ENCODE measurements around the gene NUDCD3. TPM values are rescaled to one million over a fixed set of nuclear protein-coding genes. Genes with fewer than 3 reads are reported as not detected.

NUDCD3 gene
- total RNA-seq, 1 experiment from 2014 or later: 94.6 TPM

DNA sequence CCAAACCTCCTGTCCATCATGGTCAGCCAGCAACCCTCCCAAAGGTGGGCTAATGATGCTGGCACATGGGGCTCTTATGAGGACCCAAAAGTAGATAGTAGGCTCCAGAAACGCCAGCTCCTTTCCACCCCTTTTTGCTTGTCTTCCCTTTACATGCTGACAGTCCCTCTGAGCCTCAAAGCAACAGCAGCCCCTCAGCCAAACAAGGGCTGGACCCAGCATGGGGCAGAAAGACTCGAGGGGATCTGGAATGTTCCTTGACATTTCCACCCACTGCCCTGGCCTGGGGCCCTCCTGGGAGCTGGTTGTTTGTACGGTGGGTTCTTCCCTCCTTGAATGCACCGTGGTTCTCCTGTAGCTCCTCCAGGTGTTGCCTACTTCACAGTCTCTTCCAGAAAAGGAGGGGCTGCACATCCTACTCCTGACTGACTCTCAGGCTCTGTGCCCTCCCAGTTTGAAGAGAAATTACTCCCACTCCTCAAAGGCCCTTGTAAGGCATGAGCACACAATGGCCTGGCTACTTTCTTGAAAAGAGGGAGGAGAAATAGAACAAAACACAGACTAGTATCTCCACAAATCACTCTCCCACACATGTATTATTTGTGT is 21.5 kb upstream of the NUDCD3 start:
- Histone ChIP-seq H2AFZ (ENCODE audit: low read depth, low read length, poor library complexity, severe bottlenecking) (no peak overlapping the region), H3K4me1 (ENCODE audit: control insufficient read depth in 1 of 2, insufficient read depth in 2 of 2, low read length in 2 of 2) (no peaks in the 10 kb centered on the region), H3K27ac (ENCODE audit: low read depth, low read length) (no peak overlapping the region), H3K79me2 (ENCODE audit: insufficient read depth, low read length) (no peaks in the 10 kb centered on the region), H3K36me3 (ENCODE audit: control insufficient read depth in 1 of 2, insufficient read depth in 2 of 2, low read length in 2 of 2) (no peaks in the 10 kb centered on the region), H3K9me3 (ENCODE audit: control insufficient read depth in 1 of 2, insufficient read depth in 1 of 2, low read depth in 1 of 2, low read length in 2 of 2) (no peaks in the 10 kb centered on the region), H3K4me2 (ENCODE audit: low read length) (no peak overlapping the region), H3K9ac (ENCODE audit: low read length) (no peak overlapping the region), H3K4me3 (replicated peaks in 1 of 2; ENCODE audit: low read depth in 1 of 2, low read length in 2 of 2) (no peak overlapping the region), H3K9me2 (ENCODE audit: insufficient read depth) (no peaks in the 10 kb centered on the region), H3K27me3 (ENCODE audit: insufficient read depth, low read length) (no peaks in the 10 kb centered on the region), H4K20me1 (ENCODE audit: insufficient read depth) (no peaks in the 10 kb centered on the region)
- POLR2A ChIA-PET: interaction anchor here (0.5 kb wide), 1 partner anchor 222 kb away, joined by 7 read pairs; no protein-coding TSS in a partner anchor
- DNase-seq (ENCODE audit: low read depth, low spot score): no peak
- RAD21 ChIA-PET (ENCODE audit: low non-redundant PET in 1 of 2, low total read pairs in 2 of 2, uncharacterized antibody in 2 of 2, unreplicated experiment in 2 of 2): no interaction called here
- CTCF ChIA-PET: interaction anchor here (1.5 kb wide), 1 partner anchor 23 kb away, joined by 5 read pairs; no protein-coding TSS in a partner anchor
- no peak for ATAC-seq
- TF ChIP-seq RAD21 (IDR thresholded peaks at IDR 0.05; ENCODE audit: low read depth) (no peak), ELF1 (IDR thresholded peaks at IDR 0.05; ENCODE audit: borderline replicate concordance, low read depth) (no peak), CEBPB (IDR thresholded peaks at IDR 0.05; ENCODE audit: low read depth) (no peak), EZH2 (IDR thresholded peaks at IDR 0.05) (no peak), EGR1 (IDR thresholded peaks at IDR 0.05; ENCODE audit: low read depth) (no peak)
- BruUV-seq (replicated peaks): no TSS peak
- intact Hi-C loops (cut with micrococcal nuclease): no loop called here

DNA sequence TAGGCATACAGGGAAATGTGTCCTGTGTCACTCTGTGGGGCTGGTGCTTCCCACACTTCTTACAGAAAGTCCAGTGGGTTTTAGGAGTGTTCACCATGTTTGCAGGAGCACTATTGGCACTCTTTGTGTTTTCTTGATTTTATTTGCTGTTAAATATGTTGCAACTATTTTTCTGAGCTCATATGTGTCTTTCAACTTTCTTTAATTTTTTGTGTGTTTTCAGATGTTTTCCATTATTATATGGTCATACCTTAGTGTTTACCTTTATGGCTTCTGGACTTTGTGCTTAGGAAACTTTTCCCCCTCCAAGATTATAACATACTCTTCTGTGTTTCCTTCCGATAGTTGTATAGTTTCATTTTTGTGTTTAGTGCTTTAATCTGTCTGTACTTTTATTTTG is 20.8 kb upstream of the NUDCD3 start:
- H3K9me2 ChIP-seq (ENCODE audit: insufficient read depth): no peaks in the 10 kb centered on the region
- no peak overlapping the region for H2AFZ ChIP-seq (ENCODE audit: low read depth, low read length, poor library complexity, severe bottlenecking)
- no peaks in the 10 kb centered on the region for H3K9me3 ChIP-seq (ENCODE audit: control insufficient read depth in 1 of 2, insufficient read depth in 1 of 2, low read depth in 1 of 2, low read length in 2 of 2)
- no peaks in the 10 kb centered on the region for H3K4me1 ChIP-seq (ENCODE audit: control insufficient read depth in 1 of 2, insufficient read depth in 2 of 2, low read length in 2 of 2)
- intact Hi-C loops (cut with micrococcal nuclease): no loop called here
- H3K9ac ChIP-seq (ENCODE audit: low read length): no peak overlapping the region
- POLR2A ChIA-PET: no interaction called here
- no peak for ATAC-seq
- H3K4me2 ChIP-seq (ENCODE audit: low read length): no peak overlapping the region
- RAD21 ChIA-PET (ENCODE audit: low non-redundant PET in 1 of 2, low total read pairs in 2 of 2, uncharacterized antibody in 2 of 2, unreplicated experiment in 2 of 2): no interaction called here
- H3K36me3 ChIP-seq (ENCODE audit: control insufficient read depth in 1 of 2, insufficient read depth in 2 of 2, low read length in 2 of 2): no peaks in the 10 kb centered on the region
- H4K20me1 ChIP-seq (ENCODE audit: insufficient read depth): no peaks in the 10 kb centered on the region
- no TSS peak for BruUV-seq (replicated peaks)
- no peak overlapping the region for H3K27ac ChIP-seq (ENCODE audit: low read depth, low read length)
- no peak overlapping the region for H3K4me3 ChIP-seq (replicated peaks in 1 of 2; ENCODE audit: low read depth in 1 of 2, low read length in 2 of 2)
- no peak for DNase-seq (ENCODE audit: low read depth, low spot score)
- no peak for TF ChIP-seq POLR2A (IDR thresholded peaks at IDR 0.05; ENCODE audit: borderline replicate concordance, extremely low read depth, insufficient read depth, insufficient read length)
- TF ChIP-seq JUND (IDR thresholded peaks at IDR 0.05): no peak
- TF ChIP-seq EZH2 (IDR thresholded peaks at IDR 0.05): no peak
- TF ChIP-seq, protein P1, sequence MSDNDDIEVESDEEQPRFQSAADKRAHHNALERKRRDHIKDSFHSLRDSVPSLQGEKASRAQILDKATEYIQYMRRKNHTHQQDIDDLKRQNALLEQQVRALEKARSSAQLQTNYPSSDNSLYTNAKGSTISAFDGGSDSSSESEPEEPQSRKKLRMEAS (IDR thresholded peaks at IDR 0.05): no peak
- no peak for TF ChIP-seq RAD21 (IDR thresholded peaks at IDR 0.05; ENCODE audit: low read depth)
- TF ChIP-seq SIN3A (IDR thresholded peaks at IDR 0.05; ENCODE audit: low read depth): no peak
- TF ChIP-seq, protein P2, sequence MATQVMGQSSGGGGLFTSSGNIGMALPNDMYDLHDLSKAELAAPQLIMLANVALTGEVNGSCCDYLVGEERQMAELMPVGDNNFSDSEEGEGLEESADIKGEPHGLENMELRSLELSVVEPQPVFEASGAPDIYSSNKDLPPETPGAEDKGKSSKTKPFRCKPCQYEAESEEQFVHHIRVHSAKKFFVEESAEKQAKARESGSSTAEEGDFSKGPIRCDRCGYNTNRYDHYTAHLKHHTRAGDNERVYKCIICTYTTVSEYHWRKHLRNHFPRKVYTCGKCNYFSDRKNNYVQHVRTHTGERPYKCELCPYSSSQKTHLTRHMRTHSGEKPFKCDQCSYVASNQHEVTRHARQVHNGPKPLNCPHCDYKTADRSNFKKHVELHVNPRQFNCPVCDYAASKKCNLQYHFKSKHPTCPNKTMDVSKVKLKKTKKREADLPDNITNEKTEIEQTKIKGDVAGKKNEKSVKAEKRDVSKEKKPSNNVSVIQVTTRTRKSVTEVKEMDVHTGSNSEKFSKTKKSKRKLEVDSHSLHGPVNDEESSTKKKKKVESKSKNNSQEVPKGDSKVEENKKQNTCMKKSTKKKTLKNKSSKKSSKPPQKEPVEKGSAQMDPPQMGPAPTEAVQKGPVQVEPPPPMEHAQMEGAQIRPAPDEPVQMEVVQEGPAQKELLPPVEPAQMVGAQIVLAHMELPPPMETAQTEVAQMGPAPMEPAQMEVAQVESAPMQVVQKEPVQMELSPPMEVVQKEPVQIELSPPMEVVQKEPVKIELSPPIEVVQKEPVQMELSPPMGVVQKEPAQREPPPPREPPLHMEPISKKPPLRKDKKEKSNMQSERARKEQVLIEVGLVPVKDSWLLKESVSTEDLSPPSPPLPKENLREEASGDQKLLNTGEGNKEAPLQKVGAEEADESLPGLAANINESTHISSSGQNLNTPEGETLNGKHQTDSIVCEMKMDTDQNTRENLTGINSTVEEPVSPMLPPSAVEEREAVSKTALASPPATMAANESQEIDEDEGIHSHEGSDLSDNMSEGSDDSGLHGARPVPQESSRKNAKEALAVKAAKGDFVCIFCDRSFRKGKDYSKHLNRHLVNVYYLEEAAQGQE (IDR thresholded peaks at IDR 0.05; ENCODE audit: low read depth): no peak
- no peak for TF ChIP-seq SRF (IDR thresholded peaks at IDR 0.05; ENCODE audit: low read depth)
- no peak for TF ChIP-seq EZH2phosphoT487 (IDR thresholded peaks at IDR 0.05; ENCODE audit: borderline replicate concordance)
- no peak for TF ChIP-seq POLR2AphosphoS5 (IDR thresholded peaks at IDR 0.05; ENCODE audit: low read depth, low read length)
- no peaks in the 10 kb centered on the region for H3K79me2 ChIP-seq (ENCODE audit: insufficient read depth, low read length)
- CTCF ChIA-PET: no interaction called here
- no peaks in the 10 kb centered on the region for H3K27me3 ChIP-seq (ENCODE audit: insufficient read depth, low read length)
